Activated CD8-positive, alpha-beta T cell treated with anti-CD3 and anti-CD28 coated beads for 36 hours (primary cell): ENCODE data around the gene NUP93. TPM values are rescaled to one million over a fixed set of nuclear protein-coding genes. Genes with fewer than 3 reads are reported as not detected.
A peak's percentile ranks its signal among the peaks of the same experiment; 100 is the strongest.

Experiments used
- ATAC-seq: fragments of 200-7000 bp; cut with Tn5 transposase; one replicate; pipeline ENCODE4 v1.10.0; 2021; ENCODE audit warnings: mild to moderate bottlenecking, moderate library complexity
- CTCF ChIA-PET: fragments of 350-600 bp; sonication (Branson Sonifier 250); formaldehyde crosslinking; loops from one replicate; lab custom pipeline; 2021; ENCODE audit warnings: antibody characterized with exemption; lab: Charles Lee
- POLR2A ChIA-PET: fragments of 350-600 bp; sonication (Branson Sonifier 250); formaldehyde crosslinking; loops from one replicate; lab custom pipeline; 2021; ENCODE audit warnings: antibody characterized with exemption; lab: Charles Lee
- DNase-seq: peaks from one replicate; pipeline ENCODE4 v3.0.0-alpha.2; 2020
- H3K27ac Mint-ChIP-seq: one replicate; pipeline ENCODE4 v1.8.0; 2021; ENCODE audit warnings: mild to moderate bottlenecking, mixed read lengths
- H3K27me3 Mint-ChIP-seq: one replicate; pipeline ENCODE4 v1.8.0; 2021; ENCODE audit warnings: mixed read lengths
- H3K36me3 Mint-ChIP-seq: one replicate; pipeline ENCODE4 v1.8.0; 2021; ENCODE audit warnings: low read depth, mixed read lengths
- H3K4me1 Mint-ChIP-seq: one replicate; pipeline ENCODE4 v1.8.0; 2021; ENCODE audit warnings: low read depth, mixed read lengths
- H3K4me3 Mint-ChIP-seq: one replicate; pipeline ENCODE4 v1.8.0; 2021; ENCODE audit warnings: mild to moderate bottlenecking, moderate library complexity, mixed read lengths
- H3K9me3 Mint-ChIP-seq: one replicate; pipeline ENCODE4 v1.8.0; 2021; ENCODE audit warnings: mixed read lengths
- CTCF ChIP-seq: fragments of 200-600 bp; IDR thresholded peaks from one replicate; pipeline ENCODE4 v1.8.0; 2022; ENCODE audit warnings: antibody characterized with exemption, mild to moderate bottlenecking
- intact Hi-C: fragments of 100-400 bp; cut with micrococcal nuclease; formaldehyde crosslinking; loops from one replicate; pipeline ENCODE4 v1.10.0; 2022
- total RNA-seq, 2 experiments: library from RNA; stranded (reverse); gene quantifications; one replicate each; pipeline ENCODE4 v1.2.3, GENCODE V29; 2021

NUP93 gene
- total RNA-seq, 2 experiments from 2014 or later, result 171 to 191 TPM

- ChIA-PET CTCF (no interaction called here), POLR2A (no interaction called here)
- Mint-ChIP-seq H3K27ac (no peak overlapping the region), H3K4me1 (peaks cover 27% of the 10 kb centered on the region), H3K4me3 (no peak overlapping the region), H3K36me3 (peaks cover 15% of the 10 kb centered on the region), H3K27me3 (no peaks in the 10 kb centered on the region), H3K9me3 (no peaks in the 10 kb centered on the region)
- intact Hi-C loops, result no loop called here
- no peak for TF ChIP-seq CTCF
- ATAC-seq, result no peak
- no peak for DNase-seq
Observed at GRCh38 chr16:56767024-56767423, 37.1 kb downstream of the NUP93 start.

DNA sequence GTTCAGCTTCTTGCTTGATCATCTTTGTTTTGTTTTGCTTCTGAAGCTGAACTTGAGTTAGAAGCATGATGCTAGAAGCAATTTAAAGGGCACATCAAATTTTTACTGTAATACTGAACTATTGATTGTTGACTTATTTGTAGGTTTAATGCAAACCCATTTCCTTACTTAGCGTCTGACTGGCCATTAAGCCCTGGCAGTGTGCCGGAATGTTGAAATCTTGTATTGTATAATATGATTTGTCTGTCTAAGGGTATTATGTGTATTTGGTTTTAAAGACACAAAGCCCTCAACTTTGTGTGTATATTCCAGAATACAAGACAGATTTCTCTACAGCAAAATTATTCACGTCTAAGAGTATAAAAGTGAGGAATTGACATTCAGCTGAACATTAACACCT, 39.7 kb downstream of the NUP93 start:
- Mint-ChIP-seq H3K9me3 (no peaks in the 10 kb centered on the region), H3K27me3 (no peaks in the 10 kb centered on the region), H3K4me3 (no peak overlapping the region), H3K36me3 (peaks cover 4% of the 10 kb centered on the region), H3K27ac (no peak overlapping the region), H3K4me1 (peaks cover 33% of the 10 kb centered on the region)
- ATAC-seq (no peak), DNase-seq (no peak)
- intact Hi-C loops, result no loop called here
- ChIA-PET POLR2A (no interaction called here), CTCF (interaction anchor here (0.6 kb wide), 1 partner anchor 11 kb away, joined by 3 read pairs; no protein-coding TSS in a partner anchor)
- TF ChIP-seq CTCF, result no peak

DNA sequence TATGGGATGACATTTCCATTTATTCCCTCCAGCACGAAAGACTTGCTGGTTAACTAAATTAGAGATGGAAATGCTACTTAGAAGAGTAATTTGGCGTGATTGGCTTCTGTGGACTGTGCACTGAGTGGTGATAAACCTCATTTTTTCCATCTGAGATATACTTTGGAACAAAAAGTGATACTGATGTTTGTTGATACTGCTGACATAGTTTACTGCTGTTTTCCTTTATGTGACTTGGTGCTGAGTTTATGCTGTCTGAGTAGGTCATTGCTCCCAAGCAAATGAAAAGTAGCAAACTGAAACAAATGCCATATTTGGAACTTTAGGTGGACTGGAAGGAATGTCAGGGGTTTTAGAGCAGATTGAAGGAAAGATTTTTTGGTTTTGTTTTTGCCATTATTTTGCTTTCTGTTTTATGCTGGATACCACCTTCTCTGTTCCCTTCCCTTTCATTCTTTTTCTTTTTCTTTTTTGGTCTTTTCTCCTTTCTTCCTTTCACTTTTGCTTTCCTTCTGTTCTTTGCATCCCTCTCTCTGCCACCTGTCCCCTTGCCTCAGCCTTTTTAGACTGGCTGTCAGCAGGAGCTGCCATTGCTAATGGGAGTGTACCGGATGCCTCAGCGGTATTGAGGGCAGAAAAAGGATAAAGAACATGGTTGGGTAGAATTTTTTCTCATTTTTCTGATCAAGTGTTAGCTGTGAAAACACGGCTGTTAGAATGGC, 41.8 kb downstream of the NUP93 start:
- DNase-seq (no peak), ATAC-seq (peak; percentile 68)
- intact Hi-C loops, result no loop called here
- Mint-ChIP-seq H3K4me3 (no peak overlapping the region), H3K36me3 (peaks cover 4% of the 10 kb centered on the region), H3K27me3 (no peaks in the 10 kb centered on the region), H3K27ac (peak overlapping the region; percentile 65), H3K4me1 (peaks cover 35% of the 10 kb centered on the region), H3K9me3 (no peaks in the 10 kb centered on the region)
- ChIA-PET CTCF (interaction anchor here (1.2 kb wide), 1 partner anchor 14 kb away, joined by 4 read pairs; no protein-coding TSS in a partner anchor), POLR2A (no interaction called here)
- no peak for TF ChIP-seq CTCF

- CTCF ChIA-PET, result no interaction called here
- intact Hi-C loops, result no loop called here
- Mint-ChIP-seq H3K9me3 (no peaks in the 10 kb centered on the region), H3K4me3 (no peak overlapping the region), H3K27me3 (no peaks in the 10 kb centered on the region), H3K4me1 (peaks cover 42% of the 10 kb centered on the region), H3K36me3 (peaks cover 3% of the 10 kb centered on the region), H3K27ac (no peak overlapping the region)
- POLR2A ChIA-PET, result interaction anchor here (1.4 kb wide), 1 partner anchor 13 kb away, joined by 3 read pairs; no protein-coding TSS in a partner anchor
- ATAC-seq (no peak), DNase-seq (no peak)
- no peak for TF ChIP-seq CTCF
Observed at GRCh38 chr16:56773532-56773931, 43.6 kb downstream of the NUP93 start.

GRCh38 chr16:56774016-56774680, 44.2 kb downstream of the NUP93 start:
- no peak overlapping the region for H3K4me3 Mint-ChIP-seq
- H3K4me1 Mint-ChIP-seq, result peaks cover 42% of the 10 kb centered on the region
- ChIA-PET POLR2A (interaction anchor here (1.4 kb wide), 1 partner anchor 13 kb away, joined by 3 read pairs; no protein-coding TSS in a partner anchor), CTCF (interaction anchor here (0.9 to 1.2 kb wide), 2 partner anchors 19 to 197 kb away, joined by 4 read pairs; no protein-coding TSS in a partner anchor)
- no peak for TF ChIP-seq CTCF
- no peak for ATAC-seq
- intact Hi-C loops, result no loop called here
- no peak for DNase-seq
- no peak overlapping the region for H3K27ac Mint-ChIP-seq
- H3K27me3 Mint-ChIP-seq, result no peaks in the 10 kb centered on the region
- no peaks in the 10 kb centered on the region for H3K36me3 Mint-ChIP-seq
- no peaks in the 10 kb centered on the region for H3K9me3 Mint-ChIP-seq
